Keratinocyte (primary cell): ENCODE measurements around the gene ARHGAP15.

ENCODE experiments used
- EZH2 ChIP-seq: IDR thresholded peaks from one replicate; pipeline ENCODE4 v1.6.1; 2012; ENCODE audit warnings: inconsistent platforms, mild to moderate bottlenecking, low read length, moderate library complexity
- TF ChIP-seq, protein P1 (sequence below), 3 experiments: IDR thresholded peaks in 1 of 3; conservative IDR thresholded peaks in 1 of 3; optimal IDR thresholded peaks in 1 of 3; 2 replicates in 2 of 3; 3 replicates in 1 of 3; pipeline versions ENCODE3 to v1.5.1; 2011; ENCODE audit warnings: low read length in 3 of 3, mild to moderate bottlenecking in 3 of 3, moderate library complexity in 2 of 3, control low read depth in 1 of 3, inconsistent platforms in 1 of 3; ENCODE audit not compliant: insufficient read depth in 2 of 3; ENCODE audit errors: extremely low read depth in 1 of 3

DNA sequence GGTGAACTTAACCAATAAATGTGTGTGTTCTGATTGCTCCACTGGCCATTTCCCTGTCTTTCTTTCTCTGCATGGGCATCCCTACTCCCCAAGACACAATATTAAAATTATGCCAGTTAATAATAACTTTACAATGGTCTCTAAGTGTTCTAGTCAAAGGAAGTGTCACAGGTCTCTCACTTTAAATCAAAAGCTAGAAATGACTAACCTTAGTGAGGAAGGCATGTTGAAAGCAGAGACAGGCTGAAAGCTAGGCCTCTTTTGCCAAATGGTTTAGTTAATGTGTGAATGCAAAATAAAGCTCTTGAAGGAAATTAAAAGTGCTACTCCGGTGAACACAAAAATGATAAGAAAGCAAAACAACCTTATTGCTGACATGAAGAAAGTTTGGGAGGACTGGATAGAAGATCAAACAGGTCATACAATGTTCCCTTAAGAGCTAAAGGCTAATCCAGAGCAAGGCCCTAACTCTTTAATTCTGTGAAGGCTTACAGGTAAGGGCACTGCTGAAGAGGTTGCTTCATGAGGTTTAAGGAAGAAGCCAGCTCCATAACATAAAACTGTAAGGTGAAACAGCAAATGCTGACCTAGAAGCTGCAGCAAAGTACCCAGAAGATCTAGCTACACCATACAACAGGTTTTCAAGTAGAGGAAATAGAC is 44.0 kb upstream of the ARHGAP15 start:
- TF ChIP-seq, protein P1, sequence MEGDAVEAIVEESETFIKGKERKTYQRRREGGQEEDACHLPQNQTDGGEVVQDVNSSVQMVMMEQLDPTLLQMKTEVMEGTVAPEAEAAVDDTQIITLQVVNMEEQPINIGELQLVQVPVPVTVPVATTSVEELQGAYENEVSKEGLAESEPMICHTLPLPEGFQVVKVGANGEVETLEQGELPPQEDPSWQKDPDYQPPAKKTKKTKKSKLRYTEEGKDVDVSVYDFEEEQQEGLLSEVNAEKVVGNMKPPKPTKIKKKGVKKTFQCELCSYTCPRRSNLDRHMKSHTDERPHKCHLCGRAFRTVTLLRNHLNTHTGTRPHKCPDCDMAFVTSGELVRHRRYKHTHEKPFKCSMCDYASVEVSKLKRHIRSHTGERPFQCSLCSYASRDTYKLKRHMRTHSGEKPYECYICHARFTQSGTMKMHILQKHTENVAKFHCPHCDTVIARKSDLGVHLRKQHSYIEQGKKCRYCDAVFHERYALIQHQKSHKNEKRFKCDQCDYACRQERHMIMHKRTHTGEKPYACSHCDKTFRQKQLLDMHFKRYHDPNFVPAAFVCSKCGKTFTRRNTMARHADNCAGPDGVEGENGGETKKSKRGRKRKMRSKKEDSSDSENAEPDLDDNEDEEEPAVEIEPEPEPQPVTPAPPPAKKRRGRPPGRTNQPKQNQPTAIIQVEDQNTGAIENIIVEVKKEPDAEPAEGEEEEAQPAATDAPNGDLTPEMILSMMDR (optimal IDR thresholded peaks at IDR 0.05 in 1 of 3, IDR thresholded peaks at IDR 0.05 in 1 of 3, conservative IDR thresholded peaks at IDR 0.05 in 1 of 3; ENCODE audit: extremely low read depth in 1 of 3, insufficient read depth in 2 of 3, low read length in 3 of 3) = no peak
- no peak for TF ChIP-seq EZH2
